HTERT RPE-1 (cell line): ENCODE measurements around the gene DDX51.

Experiments
- in situ Hi-C: fragments of 300-500 bp; cut with MboI; formaldehyde crosslinking; loops from 4 replicates; pipeline ENCODE4 v1.14.3; 2020; ENCODE audit warnings: low sequenced_read_pairs

The DDX51 gene

DNA sequence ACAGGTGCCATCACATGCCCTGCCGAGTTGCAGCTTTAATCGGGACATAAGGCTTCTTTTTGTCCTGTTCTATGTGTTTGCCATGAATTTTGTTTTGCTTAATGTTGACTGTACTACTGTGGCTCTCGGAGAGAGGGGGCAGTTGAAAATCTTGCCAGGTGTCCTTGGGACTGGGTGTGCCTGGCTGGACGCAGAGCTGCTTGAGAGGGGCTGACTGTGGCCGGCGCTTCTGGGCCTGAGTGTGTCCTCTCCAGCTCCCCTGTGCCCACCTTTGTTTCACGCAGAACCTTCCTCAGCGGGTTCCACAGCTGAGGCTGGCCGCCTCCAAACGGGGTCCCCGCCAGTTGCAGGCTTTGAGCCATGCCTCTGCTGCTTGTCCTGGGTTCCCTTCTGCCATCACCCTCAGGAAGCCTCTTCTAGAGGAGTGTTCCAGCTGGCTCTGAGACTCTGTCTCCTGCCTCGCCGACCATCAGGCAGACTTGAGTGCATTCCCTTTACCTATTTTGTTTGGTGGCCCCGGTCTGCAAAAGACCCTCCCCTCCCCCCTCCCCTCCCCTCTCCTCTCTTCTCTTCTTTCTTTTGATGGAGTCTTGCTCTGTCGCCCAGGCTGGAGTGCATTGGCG is 49.7 kb downstream of the DDX51 start:
- in situ Hi-C loops = no loop called here

DNA sequence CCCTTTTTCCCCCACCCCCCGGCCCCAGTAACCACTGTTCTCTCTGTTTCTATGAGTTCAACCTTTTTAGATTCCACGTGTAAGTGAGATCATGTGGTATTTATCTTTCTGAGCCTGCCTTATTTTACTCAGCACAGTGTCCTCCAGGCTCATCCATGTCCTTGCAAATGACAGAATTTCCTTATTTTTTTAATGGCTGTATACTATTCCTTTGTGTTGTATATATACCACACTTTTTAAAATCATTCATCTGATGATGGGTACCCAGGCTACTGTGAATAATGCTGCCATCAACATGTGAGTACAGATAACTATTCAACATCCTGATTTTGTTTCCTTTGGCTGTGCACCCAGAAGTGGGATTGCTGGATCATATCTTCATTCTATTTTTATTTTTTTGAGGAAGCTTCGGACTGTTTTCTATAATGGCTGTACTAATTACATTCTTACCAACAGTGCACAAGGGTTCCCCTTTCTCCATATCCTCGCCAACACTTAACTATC is 54.7 kb downstream of the DDX51 start:
- in situ Hi-C loops = no loop called here
